Measurements from ENCODE around the gene VPS33B.
"Not testable (repeated sequence)": the region's sequence is repeated elsewhere in the genome, so short reads cannot be mapped to it uniquely, and the experiment has no call there.

The VPS33B gene

DNA sequence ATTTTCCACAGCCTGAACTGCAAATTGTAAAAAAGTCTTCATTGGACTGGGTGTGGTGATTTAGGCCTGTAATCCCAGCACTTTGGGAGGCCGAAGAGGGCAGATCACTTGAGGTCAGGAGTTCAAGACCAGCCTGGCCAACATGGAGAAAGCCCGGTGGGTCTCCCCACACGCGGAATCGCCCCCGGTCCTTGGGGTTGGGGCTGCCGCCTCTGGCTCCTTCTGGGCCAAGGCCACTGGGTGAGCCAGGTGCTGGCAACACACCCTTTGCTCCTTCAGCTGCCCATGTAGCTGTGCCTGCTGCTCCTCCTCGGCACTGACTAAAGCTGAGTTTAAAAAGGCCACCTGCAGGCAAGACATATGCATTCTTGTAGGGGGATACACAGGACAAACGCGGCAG, 9.4 kb upstream of the VPS33B start:
- DNase-seq, result no peak

DNA sequence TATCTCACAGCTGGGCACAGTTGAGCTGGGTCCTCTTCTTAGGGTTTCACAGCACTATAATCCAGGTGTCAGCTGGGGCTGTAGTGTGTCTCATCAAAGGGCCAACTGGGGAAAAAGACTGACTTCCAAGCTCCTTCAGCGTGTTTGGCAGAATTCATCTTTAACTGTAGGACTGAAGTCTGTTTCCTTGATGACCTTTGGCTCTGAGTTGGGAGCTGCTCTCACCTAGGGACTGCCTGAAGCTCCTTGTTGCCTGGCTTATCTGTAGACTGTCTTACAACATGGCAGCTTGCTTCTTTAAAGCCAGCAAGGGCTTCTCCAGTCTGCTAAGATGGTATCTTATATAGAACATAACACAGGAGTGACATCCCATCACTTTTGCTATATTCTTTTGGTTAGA, 5.3 kb upstream of the VPS33B start:
- no peak for DNase-seq

DNA sequence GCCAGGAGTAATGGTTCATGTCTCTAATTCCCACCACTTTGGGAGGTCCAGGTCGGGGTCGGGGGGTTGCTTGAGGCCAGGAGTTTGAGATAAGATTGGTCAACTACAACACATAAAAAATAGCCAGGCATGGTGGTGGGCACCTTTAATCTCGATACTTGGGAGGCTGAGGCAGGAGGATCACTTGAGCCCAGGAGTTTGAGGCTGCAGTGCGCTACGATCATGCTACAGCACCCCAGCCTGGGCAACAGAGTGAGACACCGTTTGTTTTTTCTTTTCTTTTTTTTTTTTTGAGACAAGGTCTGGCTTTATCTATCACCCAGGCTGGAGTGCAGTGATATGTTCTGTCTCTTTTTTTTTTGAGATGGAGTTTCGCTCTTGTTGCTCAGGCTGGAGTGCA, 1.3 kb upstream of the VPS33B start:
- no peak for DNase-seq

DNA sequence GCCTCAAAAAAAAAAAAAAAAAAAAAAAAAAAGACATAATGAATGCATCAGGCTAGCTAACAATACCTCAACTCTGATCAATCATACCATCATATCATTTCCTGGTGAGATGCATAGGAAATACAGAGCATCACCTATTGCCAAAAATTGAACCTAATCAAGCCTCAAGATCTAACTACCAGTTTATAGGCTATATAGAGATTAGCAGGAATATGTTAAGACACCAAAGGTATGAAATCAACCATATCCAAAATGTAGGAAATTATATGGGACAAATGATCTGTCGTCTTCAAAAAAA, 387 bp upstream of the VPS33B start:
- no peak for DNase-seq

DNA sequence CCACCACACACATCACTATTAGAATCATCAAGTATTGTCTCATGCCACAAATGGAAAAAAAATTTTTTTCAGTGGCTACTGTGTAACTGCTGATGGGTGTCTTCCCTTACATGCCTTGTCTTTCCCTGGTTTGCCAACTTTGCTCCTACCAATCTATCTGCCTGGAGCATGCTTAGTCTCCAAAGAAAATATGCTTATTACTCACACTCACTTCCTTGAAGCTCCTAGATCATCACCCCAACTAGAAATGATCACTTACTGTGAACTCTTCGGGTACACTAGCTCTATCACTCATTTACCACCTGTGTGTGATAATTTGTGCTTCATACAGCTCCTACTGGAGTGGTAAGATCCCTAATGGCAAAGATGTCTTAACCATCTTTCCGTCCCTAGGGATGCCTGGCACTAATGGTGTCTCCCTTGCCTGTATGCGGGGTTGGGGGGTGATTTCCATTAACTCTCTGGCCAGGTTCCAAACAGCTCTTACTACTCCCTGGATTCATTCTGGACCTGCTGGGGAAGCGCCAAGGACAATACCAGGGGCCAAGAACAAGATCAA, 799 bp downstream of the VPS33B start:
- peak in 2 of 3 donors; percentile 19 to 35 for DNase-seq

DNA sequence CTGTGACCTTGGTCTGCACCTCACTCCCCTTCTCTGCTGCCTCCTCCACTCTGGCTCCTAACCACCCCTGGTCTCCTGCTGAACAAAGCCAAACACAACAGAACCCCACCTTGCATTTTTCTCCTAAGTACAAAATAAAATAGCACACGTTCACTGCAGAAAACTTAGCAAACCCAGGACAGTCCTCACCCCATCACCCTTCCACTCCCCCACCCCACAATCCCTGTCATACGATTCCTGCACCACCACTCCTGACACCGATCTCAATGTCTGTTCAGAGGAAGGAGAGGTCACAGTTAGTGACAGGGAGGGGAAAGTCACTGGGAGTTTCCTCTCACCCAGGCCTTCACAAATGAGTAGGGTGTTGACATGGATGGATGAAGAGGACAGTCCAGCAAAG, 4.2 kb downstream of the VPS33B start:
- no peak for DNase-seq

DNA sequence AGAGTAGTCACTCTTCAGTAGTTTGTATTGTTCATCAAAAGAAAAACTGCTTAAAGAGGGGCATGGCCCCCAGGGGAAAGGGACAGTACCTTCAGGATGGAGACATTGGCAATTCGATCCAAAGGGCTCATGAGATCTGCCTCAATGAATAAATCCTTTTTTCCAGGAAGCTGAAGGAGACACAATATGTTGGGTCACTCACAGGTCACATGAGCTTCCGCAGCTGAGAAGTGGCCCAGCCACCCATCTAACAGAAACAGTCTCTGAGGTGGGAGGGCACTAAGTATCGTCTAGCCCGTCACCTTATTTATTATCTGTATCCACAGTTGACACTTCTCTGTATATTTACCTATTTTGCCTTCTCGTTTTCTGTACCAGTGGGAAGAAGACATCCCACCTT, 4.7 kb downstream of the VPS33B start:
- DNase-seq, result no peak

DNA sequence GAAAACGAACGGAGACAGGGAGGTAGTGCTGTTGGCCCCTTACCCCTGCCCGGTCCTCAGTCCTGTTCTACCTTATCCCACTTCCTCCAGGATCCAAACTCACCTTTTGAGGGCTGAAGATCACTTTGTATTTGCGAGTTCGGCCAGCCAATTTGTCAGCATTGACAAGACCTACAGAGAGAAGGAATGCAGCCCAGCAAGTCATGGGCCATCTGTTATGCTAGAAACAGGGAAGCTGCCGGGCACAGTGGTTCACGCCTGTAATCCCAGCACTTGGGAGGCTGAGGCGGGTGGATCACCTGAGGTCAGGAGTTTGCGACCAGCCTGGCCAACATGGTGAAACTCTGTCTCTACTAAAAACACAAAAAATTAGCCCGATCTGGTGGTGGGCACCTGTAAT, 8.7 kb downstream of the VPS33B start:
- DNase-seq, result not testable (repeated sequence)

DNA sequence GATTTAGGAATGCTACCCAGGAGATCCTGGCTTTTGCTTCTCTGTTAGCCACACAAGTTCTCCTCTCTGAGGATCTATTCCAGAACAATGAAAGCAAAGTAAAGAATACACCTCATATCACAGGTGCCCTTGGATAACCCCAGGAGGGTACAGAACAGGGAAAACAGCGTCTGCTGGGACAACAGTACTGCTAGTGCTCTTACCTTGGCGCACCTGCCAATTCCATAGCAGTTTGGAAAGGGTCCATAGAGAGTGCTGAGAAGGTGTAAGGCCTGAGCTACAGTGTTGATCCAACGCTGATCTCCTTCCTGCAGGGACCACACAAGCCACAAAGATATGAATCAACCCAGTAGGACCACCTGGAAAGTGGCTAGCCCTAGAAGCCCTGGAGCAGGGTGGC, 15.1 kb downstream of the VPS33B start:
- DNase-seq, result no peak

DNA sequence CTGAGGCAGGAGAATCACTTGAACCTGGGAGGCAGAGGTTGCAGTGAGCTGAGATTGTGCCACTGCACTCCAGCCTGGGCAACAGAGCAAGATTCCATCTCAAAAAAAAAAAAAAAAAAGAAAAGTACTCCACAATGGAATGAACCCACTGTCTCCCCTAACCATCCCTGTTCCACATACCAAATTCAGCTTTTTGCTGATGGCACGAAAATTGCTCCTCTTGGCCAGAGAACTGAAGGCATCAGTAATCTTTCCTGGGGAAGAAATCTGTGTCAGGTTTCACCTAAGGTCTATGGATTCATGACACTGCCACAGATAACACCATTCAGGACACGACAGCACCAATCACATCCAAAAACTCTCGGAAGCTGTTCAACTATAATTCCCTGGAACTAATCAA, 21.2 kb downstream of the VPS33B start:
- no peak for DNase-seq

DNA sequence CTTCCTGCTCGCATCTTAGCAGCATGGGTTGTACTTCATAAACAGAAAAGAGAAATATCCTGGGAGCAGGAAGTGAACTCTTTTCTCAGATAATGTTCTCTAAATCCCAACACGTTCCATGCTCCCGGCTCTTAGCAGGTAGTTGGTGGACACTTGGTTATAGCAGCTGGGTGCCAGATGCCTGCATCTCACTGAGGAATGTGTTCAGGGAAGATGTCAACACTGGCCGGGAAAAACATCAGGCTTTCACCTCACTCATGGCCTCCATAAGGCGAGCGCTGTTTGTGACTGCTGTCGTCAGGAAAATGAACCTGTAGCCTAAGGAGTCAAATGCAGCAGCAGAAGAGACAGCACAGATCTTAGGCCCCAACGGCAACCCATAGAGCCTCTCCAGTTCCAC, 23.7 kb downstream of the VPS33B start:
- no peak for DNase-seq

DNA sequence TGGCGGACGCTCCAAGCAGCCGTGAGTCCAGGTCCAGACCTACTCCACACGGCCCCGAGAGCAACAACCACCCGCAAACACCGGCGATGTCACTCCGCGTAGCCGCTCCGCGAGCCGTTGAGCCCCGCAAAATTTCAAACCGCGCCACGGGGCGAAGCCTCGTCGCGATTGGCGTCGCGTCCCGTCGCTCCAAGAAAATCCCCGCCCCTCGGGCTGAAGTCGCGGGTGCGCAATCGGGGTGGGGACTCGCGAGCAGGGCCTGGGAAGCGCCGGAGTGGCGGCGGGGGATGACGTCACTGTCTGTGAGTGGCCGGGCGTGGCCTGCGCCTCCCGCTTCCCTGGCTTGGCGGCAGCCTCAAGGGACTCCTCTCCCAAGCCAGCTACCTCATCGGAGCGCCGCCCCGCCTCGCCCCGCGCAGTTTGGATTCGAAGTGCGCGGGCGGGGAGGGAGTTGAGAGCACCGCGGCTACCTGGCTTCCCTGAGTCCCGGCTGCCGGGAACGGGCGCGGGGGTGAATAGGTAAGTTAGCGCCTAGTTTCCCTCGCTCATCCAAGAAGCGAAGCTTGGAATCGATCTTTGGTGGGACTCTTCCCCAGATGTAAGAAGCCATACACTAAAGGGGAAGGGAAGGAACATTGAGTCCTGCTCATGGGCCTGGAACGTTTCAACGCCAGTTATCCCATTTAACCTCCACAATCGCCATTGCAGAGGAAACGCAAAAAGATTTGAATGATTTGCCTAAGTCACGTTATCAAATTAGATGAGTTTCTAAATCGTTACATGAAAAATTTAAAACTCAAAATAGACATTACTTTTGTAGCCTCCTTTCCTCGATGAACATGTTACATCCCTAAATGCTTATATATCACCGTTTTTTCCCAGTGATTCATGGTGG, 27.7 kb downstream of the VPS33B start, which contains the start of gene PRC1:
Gene PRC1 (minus strand): TSS at position 119 of the 895 bp plus-strand sequence. CDS start 118 bp downstream, at position 1.
- DNase-seq, result peak; percentile 99 to 100 (median 99)

DNA sequence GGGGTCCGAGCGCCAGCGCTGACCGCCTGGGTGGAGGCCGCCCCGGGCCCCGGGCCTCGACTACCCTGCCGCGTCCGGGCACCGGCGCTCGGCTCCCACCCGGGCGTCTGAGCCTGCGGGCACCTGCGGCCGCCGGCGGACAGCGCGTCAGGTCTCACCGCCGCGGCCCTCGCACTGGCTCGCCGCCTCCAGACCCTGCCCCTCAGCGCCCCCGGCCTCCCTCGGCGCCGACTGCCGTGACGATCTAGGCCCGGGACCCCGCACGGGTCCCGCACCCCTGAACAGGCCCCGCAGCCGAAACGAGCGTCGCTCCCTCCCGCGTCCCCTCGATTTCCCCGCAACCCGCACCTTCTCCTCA, 28.4 kb downstream of the VPS33B start:
- peak in 2 of 3 donors; percentile 19 to 29 for DNase-seq

DNA sequence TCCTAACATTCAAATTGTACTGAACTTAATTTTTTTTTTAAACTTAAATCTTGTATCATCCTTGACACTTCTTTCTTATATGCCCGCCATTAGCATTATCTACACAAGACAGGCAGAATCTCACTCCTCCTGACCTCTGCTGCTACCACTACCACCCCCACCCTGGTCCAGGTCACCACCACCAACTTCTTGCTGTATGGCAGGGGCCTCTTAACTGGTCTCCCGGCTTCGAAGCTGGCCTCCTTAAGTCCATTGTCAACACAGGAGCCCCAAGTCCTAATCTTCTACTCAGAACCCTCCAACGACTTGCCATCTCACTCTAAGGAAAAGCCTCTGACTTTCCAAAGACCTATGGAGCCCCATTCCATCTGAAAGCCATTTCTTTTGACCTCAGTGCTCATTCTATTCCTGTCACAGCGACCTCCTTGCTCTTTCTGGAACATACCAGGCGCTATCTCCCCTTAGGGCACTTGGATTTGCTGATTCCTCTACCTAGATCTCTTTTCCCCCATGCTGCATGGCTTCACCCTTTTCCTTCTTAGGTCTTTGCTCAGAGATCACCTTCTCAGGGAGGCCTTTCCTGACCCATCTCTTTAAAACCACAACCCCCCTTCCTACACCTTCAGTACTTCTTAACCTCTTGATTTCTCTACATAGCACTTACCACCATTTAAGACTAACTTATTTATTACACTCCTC, 30.7 kb downstream of the VPS33B start:
- no peak for DNase-seq

DNA sequence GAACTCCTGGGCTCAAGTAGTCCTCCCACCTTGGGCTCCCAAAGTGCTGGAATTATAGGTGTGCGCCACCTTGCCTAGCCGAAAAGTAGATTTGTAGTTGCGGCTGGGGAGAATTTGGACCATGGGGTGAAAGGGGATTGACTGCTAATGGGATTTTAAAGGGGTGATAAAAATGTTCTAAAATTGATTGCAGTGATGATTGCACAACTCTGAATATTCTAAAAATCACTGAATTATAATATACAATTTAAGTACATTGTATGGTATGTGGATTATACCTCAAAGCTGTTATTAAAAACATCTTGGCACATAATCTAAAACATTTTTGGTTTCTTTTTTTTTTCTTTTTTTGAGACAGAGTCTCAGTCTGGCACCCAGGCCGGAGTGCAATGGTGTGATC, 31.9 kb downstream of the VPS33B start:
- DNase-seq, result no peak

DNA sequence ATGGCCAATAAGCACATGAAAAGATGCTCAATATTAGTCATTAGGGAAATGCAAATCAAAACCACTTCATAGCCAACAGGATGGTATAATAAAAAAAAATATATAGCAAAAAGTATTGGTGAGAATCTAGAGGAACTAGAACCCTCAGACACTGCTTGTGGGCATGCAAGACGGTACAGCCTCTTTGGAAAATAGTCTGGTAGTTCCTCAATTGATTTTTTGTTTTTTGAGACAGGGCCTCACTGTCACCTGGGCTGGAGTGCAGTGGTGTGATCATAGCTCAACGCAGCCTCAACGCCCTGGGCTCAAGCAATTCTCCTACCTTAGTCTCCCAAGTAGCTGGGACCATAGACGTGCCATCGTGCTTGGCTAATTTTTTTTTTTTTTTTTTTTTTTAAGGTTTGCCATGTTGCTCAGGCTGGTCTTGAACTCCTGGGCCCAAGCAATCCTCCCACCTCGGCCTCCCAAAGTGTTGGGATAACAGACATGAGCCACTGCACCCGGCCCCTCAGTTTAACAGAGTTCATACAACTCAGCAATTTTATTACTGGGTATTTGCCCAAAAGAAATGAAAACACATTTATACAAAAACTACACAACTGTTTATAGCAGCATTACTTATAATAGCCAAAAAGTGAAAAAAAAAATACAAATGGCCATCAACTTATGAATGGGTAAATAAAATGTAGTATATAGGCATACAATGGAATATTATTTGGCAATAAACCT, 33.2 kb downstream of the VPS33B start:
- DNase-seq, result peak in 1 of 3 donors; percentile 5

DNA sequence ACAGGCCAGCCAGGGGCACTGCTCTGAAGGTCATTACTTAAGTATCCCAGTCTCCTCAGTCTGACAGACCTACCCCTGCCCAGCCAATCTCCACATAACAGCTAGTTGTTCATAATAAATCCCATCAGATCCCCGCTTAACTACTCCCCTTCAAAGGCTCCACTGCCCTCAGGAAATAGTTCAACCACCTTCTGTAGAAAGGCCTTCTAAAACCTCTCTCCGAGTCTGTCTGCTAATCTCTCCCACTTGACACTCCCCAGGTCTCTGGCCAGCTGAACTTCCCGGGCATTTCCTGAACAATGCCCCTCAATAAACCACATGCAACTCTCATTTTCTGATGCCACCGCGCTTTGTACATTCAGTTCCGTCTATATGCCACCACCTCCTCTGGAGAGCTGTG, 34.1 kb downstream of the VPS33B start:
- peak in 2 of 3 donors; percentile 5 to 6 for DNase-seq

DNA sequence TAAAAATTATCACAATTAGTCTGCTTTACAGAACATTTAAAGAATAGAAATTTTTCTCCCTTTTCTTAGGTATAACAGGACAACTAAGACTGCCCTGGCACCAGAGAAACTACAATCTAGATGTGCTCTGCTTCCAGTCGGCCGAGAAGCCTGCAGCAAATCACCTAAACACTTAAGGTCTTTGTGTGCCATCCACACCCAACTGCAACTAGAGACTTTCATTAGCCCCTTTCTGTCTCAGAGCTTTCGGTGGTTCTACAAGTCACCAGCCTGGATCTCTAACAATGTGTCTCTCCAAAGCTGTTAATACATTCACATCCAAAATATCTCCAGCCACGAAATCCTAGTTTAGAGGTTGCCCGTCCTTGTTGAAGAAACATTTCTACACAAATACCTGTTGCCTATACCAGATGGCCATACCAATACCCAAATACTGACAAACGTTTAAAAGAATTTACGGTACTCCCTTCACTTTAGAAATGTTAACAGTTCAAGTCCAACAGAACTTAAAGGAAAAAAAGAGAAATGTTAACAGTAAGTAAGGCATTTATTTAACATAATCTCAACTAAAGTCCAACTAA, 34.7 kb downstream of the VPS33B start:
- DNase-seq, result no peak

DNA sequence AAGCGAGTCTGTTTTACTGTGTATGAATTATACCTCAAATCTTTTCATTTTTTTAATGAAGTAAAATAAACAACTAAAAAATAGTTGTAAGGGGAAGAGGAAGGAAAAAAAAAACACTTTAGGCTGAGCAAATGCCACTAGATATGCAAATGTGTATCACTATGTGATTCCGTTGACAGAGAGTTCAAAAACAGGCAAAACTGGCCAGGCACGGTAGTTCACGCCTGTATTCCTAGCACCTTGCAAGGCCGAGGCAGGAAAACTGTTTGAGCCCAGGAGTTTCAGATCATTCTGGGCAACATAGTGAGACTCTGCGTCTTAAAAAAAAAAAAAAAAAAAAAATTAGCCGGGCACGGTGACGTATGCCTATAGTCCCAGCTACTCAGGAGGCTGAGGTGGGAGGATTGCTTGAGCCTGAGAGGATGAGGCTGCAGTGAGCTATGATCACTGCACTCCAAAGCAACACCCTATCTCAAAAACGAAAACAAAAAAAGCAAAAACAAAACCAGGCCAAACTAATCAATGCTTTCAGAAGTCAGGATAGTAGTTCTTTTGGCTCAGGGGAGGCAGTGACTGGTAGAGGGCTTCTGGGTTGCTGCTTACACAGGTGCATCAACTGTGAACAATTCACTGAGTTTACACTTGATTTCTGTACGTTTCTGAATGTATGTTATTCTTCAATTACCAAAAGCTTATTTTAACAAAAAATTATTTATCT, 35.4 kb downstream of the VPS33B start:
- no peak for DNase-seq

DNA sequence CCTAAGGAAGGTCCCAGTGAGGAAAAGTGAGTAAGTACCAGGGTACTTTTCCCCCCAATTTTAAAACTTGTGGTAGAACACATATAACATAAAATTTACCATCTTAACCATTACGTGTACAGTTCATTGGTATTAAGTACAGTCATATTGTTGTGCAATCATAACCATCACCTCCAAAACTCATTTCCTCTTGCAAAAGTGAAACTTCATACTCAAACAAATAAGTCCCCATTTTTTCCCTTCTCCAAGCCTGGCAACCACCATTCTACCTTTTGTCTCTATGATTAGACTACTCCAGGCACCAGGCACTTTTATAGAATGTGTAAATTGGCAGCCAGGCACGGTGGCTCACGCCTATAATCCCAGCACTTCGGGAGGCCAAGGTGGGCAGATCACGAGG, 40.3 kb downstream of the VPS33B start:
- peak; percentile 54 to 86 (median 84) for DNase-seq

DNA sequence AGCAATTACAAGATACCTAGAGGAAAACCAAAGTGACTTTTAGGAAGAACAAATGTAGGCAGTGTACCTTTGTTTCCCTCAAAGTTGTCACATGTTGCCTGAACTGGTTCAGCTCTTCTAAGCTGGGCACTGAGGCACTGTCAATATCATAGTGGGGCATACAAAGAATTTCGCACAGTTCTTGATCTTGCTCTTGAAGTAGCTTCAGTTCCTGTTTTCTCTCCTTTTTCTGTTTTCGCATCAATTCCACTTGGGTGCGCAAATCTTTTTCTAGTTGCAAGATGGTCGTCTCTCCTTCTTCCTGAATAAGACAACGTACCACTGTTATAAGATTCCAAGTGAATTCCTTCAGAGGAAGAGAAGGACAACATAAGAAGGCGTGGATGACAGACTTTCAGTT, 40.7 kb downstream of the VPS33B start:
- peak in 1 of 3 donors; percentile 14 for DNase-seq

DNA sequence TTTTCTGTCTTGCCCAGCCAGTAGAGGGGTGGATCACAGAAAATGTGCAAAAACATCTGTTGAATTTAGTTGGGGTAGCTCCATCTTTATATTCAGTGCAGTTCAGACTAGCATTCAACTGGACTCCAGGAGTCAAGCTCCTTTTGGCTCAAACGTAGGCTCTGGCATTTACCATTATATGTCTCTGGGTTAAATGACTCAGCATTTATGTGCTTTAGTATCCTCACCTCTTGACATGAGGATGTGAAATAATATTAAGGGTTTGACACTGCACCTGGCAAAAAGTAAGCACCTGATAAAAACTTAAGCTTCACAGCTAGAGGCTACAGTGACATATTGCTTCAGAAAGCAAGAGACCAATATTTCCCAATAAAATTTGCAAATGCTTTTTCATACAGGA, 42.8 kb downstream of the VPS33B start:
- no peak for DNase-seq

All from suppressor macrophage treated with lipopolysaccharide for 1 hour (primary cell).